Activated CD4-positive, alpha-beta T cell treated with anti-CD3 and anti-CD28 coated beads, Interleukin-2, amount 10 ng/mL, durations not matched to agents 24 days and 14 days (primary cell): ENCODE measurements around the gene PRKAR1B. TPM values are rescaled to one million over a fixed set of nuclear protein-coding genes. Genes with fewer than 3 reads are reported as not detected.
A peak's percentile ranks its signal among the peaks of the same experiment; 100 is the strongest.

Experiments
- DNase-seq: peaks from one replicate; pipeline ENCODE4 v3.0.0; 2022
- H3K27ac Mint-ChIP-seq: one replicate; pipeline ENCODE4 v1.8.0; 2022; ENCODE audit warnings: mild to moderate bottlenecking, mixed read lengths
- H3K27me3 Mint-ChIP-seq: one replicate; pipeline ENCODE4 v1.8.0; 2022; ENCODE audit warnings: mixed read lengths
- H3K36me3 Mint-ChIP-seq: one replicate; pipeline ENCODE4 v1.8.0; 2022; ENCODE audit warnings: low read depth, mild to moderate bottlenecking, mixed read lengths
- H3K4me1 Mint-ChIP-seq: one replicate; pipeline ENCODE4 v1.8.0; 2021; ENCODE audit warnings: mixed read lengths
- H3K4me3 Mint-ChIP-seq: one replicate; pipeline ENCODE4 v1.8.0; 2022; ENCODE audit warnings: mild to moderate bottlenecking, moderate library complexity, mixed read lengths
- H3K9me3 Mint-ChIP-seq: one replicate; pipeline ENCODE4 v1.8.0; 2021; ENCODE audit warnings: mixed read lengths
- intact Hi-C: fragments of 100-400 bp; cut with micrococcal nuclease; formaldehyde crosslinking; loops from one replicate; pipeline ENCODE4 v1.15.1; 2023
- total RNA-seq: library from RNA; stranded (reverse); gene quantifications from 2 replicates; pipeline ENCODE4 v1.2.3, GENCODE V29; 2022

The PRKAR1B gene
- total RNA-seq, 1 donor from 2014 or later = 47.0 TPM

DNA sequence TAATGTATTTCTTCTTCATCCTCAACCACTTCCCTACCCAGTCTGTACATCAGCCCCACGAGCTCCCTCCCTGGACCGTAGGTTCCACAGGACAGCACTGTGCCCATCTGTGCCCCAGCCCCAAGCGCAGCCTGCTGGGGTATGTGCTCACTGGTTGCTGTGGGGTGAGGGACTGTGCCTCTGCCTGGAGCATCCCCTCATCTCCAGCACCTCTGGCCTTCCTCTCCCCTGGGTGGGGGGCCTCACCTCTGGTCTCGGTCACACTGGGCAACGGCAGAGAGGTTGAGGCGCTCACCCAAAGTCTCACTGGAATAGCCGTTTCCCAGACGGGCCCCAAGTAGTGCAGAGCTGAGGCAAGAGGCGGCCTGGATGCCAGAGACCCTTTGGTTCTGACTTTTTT is 1.5 kb upstream of the PRKAR1B start:
- Mint-ChIP-seq H3K36me3 (peaks cover 32% of the 10 kb centered on the region), H3K4me3 (peak overlapping the region; percentile 95), H3K27me3 (no peaks in the 10 kb centered on the region), H3K4me1 (peaks cover 18% of the 10 kb centered on the region), H3K9me3 (peaks cover 3% of the 10 kb centered on the region), H3K27ac (peak overlapping the region; percentile 82)
- DNase-seq = no peak
- intact Hi-C loops = no loop called here

GRCh38 chr7:727806-728460 is 852 bp upstream of the PRKAR1B start:
- peak overlapping the region; percentile 95 for H3K4me3 Mint-ChIP-seq
- H3K4me1 Mint-ChIP-seq = peaks cover 18% of the 10 kb centered on the region
- H3K27me3 Mint-ChIP-seq = no peaks in the 10 kb centered on the region
- intact Hi-C loops = loop anchor here (2.0 kb wide), 2 partner anchors 207 to 579 kb away; no protein-coding TSS in a partner anchor
- peak overlapping the region; percentile 82 for H3K27ac Mint-ChIP-seq
- DNase-seq = no peak
- H3K36me3 Mint-ChIP-seq = peaks cover 39% of the 10 kb centered on the region
- H3K9me3 Mint-ChIP-seq = peaks cover 3% of the 10 kb centered on the region

GRCh38 chr7:726854-727103 is 302 bp downstream of the PRKAR1B start:
- Mint-ChIP-seq H3K36me3 (peaks cover 46% of the 10 kb centered on the region), H3K27me3 (no peaks in the 10 kb centered on the region), H3K27ac (no peak overlapping the region), H3K4me3 (no peak overlapping the region), H3K4me1 (peaks cover 18% of the 10 kb centered on the region), H3K9me3 (peaks cover 5% of the 10 kb centered on the region)
- DNase-seq = no peak
- intact Hi-C loops = loop anchor here (1.0 to 2.0 kb wide), 6 partner anchors 108 to 578 kb away; partner anchors contain the start of gene GET4

DNA sequence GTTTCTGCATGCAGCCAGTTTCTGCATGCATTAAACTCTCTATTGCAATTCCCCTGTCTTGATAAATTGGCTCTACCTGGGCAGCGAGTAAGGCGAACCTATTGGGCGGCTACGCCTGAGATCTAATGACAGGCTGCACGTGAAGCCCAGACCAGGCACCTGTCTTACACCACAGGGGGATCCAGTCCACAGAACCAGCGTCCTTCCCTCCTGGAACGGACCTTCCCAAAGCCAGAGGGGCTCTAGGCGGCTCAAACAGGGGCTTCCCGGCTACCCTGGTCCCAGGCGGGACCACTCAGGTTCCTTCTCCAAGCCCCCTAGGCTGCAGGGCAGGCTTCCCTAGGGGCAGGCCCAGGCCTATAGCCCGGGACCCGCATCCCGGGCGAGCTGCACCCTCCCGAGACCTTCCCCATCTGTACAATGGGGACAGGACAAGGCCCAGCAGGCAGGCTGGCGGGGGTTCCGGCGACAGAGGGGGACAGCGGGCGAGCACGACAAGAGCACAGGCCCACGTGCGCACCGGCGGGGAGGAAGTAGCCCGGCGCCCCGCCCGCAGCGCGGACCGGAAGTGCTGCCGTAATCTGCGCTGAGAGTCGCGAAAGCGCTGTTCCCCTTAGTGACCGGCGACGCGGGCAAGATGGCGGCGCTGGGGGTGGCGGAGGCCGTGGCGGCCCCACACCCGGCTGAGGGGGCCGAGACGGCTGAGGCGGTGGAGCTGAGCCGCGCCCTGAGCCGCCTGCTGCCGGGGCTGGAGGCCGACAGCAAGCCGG is 812 bp downstream of the PRKAR1B start, which contains the start of gene DNAAF5:
DNAAF5 (plus strand) TSS at position 616 of the 770 bp plus-strand sequence; CDS start at position 638, 22 bp downstream.
- Mint-ChIP-seq H3K27ac (peak within 1 kb of the TSS; percentile 96), H3K4me1 (peaks cover 18% of the 10 kb centered on the region), H3K4me3 (peak within 1 kb of the TSS; percentile 95), H3K9me3 (peaks cover 8% of the 10 kb centered on the region), H3K36me3 (peaks cover 49% of the 10 kb centered on the region), H3K27me3 (no peaks in the 10 kb centered on the region)
- intact Hi-C loops = loop anchor here (1.0 to 2.0 kb wide), 6 partner anchors 108 to 577 kb away; partner anchors contain the start of gene GET4
- DNase-seq = peak; percentile 97

DNA sequence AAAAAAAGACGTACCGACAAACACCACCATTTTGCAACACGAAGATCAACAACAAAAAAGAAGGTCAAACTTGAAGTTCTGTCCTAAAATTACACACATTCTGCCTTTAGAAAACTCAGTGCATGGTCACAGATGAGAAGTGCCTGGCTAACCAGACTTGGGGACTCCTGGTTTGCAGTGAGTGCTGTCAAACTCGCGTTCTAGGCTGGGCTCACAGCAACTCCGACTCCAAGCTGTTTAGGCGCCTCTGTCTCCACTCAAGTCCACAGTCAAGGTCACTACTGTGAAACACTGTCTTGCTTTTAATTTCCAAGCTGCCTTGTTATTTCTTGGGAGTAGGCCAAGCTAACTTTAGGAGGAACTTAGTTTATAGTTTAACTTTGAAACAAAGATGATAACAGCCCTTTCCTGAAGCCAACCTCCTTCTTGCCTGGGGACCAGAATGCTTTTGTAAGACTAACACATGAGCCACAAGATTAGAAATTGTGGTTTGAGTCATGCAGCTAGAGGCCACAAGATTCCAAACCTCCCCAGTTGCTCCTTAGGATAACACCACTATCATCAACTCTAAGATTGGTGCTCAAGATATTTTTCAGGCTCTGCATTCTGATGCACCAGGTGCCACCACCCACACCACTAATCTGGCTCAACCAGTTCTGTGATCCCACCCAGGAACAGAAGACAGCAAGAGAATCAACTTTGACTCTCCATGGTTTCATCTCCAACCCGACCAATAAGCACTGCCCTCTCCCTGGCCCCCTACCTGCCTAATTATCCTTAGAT is 1.7 kb downstream of the PRKAR1B start:
- DNase-seq = no peak
- peaks cover 18% of the 10 kb centered on the region for H3K4me1 Mint-ChIP-seq
- peak overlapping the region; percentile 88 for H3K27ac Mint-ChIP-seq
- intact Hi-C loops = loop anchor here (1.0 to 2.0 kb wide), 6 partner anchors 107 to 577 kb away; partner anchors contain the start of gene GET4
- H3K9me3 Mint-ChIP-seq = peaks cover 8% of the 10 kb centered on the region
- H3K4me3 Mint-ChIP-seq = peak overlapping the region; percentile 89
- peaks cover 55% of the 10 kb centered on the region for H3K36me3 Mint-ChIP-seq
- H3K27me3 Mint-ChIP-seq = no peaks in the 10 kb centered on the region

- Mint-ChIP-seq H3K27me3 (no peaks in the 10 kb centered on the region), H3K27ac (no peak overlapping the region), H3K36me3 (peaks cover 53% of the 10 kb centered on the region), H3K4me3 (no peak overlapping the region), H3K9me3 (peaks cover 11% of the 10 kb centered on the region), H3K4me1 (peaks cover 18% of the 10 kb centered on the region)
- no peak for DNase-seq
- intact Hi-C loops = no loop called here
Measured at GRCh38 chr7:724298-724697, 2.8 kb downstream of the PRKAR1B start.

DNA sequence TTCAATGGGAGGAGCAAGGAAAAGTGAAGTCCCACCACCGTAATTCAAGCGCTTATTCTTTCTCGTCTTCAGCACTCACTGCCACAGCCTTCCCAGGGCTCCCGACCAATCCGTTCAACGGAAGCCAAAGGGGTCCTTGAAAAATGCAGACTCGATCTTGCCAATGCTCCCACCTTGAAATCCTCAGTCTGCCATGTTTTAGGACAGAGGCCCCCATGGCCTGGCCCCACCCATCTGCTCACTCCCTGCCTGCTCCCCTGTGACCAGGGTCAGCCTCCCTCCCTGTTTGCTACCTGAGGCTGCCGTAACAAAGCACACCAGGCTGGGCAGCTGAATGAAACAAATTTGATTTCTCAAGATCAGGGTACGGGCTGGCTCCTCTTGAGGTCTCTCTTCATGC is 3.5 kb downstream of the PRKAR1B start:
- Mint-ChIP-seq H3K4me3 (no peak overlapping the region), H3K27ac (no peak overlapping the region), H3K9me3 (peaks cover 11% of the 10 kb centered on the region), H3K4me1 (peaks cover 18% of the 10 kb centered on the region), H3K36me3 (peaks cover 53% of the 10 kb centered on the region), H3K27me3 (no peaks in the 10 kb centered on the region)
- DNase-seq = no peak
- intact Hi-C loops = no loop called here

DNA sequence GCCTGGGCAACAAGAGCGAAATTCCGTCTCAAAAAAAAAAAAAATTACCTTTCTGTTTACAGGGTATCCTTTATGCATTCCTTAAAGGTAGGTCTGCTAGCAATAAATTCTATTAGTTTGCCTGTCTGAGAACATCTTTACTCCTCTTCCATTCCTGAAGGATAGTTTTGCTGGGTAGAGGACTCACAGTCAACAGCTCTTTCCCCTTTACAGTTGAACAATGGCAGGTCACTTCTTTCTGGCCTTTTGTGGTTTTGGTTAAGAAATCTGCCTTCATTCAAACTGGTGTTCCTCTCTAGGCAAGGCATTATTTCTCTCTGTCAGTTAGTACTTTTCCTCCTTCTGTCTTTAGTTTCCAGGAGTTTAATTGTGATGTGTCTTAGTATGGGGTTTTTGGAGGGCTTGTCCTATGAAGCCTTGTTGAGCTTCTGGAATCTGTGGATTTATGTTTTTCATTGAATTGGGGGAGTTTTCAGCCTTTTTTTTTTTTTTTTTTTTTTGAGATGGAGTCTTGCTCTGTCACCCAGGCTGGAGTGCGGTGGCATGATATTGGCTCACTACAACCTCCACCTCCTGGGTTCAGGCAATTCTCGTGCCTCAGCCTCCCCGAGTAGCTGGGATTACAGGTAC is 5.3 kb downstream of the PRKAR1B start:
- Mint-ChIP-seq H3K27me3 (no peaks in the 10 kb centered on the region), H3K9me3 (peaks cover 11% of the 10 kb centered on the region), H3K4me3 (no peak overlapping the region), H3K36me3 (peaks cover 51% of the 10 kb centered on the region), H3K4me1 (peaks cover 10% of the 10 kb centered on the region), H3K27ac (no peak overlapping the region)
- DNase-seq = no peak
- intact Hi-C loops = no loop called here

DNA sequence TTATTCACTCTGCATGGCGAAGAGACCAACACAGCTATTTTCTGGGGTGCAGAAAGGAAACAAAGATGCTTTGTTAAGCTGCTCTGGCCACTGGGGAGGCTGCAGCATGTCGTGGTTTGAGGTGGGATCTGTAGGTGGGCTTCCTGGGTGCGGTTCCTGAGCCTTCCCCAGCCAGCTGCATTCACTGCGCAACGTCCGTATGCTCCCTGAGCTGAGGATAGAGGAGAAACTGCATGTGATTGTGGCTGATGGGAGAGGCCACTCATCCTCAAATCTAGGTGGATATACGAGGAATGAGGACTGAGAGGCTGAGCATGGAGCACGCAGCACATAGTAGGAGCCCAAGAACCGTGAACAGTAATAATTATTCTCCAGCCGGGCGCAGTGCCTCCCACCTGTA is 10.4 kb downstream of the PRKAR1B start:
- no peak overlapping the region for H3K27ac Mint-ChIP-seq
- peaks cover 8% of the 10 kb centered on the region for H3K27me3 Mint-ChIP-seq
- H3K36me3 Mint-ChIP-seq = peaks cover 20% of the 10 kb centered on the region
- no peak overlapping the region for H3K4me3 Mint-ChIP-seq
- no peak for DNase-seq
- H3K4me1 Mint-ChIP-seq = peaks cover 4% of the 10 kb centered on the region
- peaks cover 5% of the 10 kb centered on the region for H3K9me3 Mint-ChIP-seq
- intact Hi-C loops = no loop called here

DNA sequence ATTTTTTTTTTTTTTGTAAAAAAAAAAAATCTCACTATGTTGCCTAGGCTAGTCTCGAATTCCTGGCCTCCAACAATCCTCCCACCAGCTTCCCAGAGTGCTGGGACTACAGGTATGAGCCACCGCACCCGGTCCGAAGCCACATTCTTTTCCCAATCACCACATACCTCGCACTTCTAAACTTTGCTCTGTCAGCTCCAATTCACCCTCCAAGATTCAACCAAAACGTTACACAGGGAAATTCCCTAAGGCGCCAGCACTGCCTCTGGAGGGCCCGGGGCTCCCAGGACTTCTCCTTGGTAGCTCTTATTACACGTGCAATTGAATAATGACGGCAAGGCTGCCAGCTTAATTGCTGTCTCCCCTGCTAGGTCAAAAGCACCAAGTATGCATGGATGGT is 10.9 kb downstream of the PRKAR1B start:
- H3K27me3 Mint-ChIP-seq = peaks cover 8% of the 10 kb centered on the region
- DNase-seq = no peak
- H3K27ac Mint-ChIP-seq = no peak overlapping the region
- intact Hi-C loops = no loop called here
- H3K36me3 Mint-ChIP-seq = peaks cover 19% of the 10 kb centered on the region
- peaks cover 3% of the 10 kb centered on the region for H3K9me3 Mint-ChIP-seq
- H3K4me3 Mint-ChIP-seq = no peak overlapping the region
- peaks cover 4% of the 10 kb centered on the region for H3K4me1 Mint-ChIP-seq

DNA sequence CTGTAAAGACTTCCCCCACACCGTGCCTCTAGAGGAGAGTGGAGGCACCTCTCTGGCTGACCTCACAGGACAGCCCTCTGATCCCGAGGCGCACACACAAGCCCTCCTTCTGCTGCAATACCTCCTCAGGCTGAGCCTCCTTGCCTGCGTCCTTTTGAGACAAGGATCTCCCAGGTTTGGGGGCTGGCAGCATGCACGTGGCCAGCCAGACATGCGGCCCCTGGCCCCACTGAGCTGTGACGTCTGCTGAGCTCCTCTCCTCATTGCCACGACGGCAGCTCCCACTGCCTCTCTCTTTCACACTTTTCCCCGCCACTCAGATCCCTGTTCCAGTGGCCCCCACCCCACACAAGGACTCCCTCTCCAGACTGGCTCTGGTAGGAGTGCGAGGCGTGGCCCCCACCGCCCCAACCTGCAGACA is 12.8 kb downstream of the PRKAR1B start:
- peaks cover 4% of the 10 kb centered on the region for H3K4me1 Mint-ChIP-seq
- no peak for DNase-seq
- no peak overlapping the region for H3K4me3 Mint-ChIP-seq
- peaks cover 13% of the 10 kb centered on the region for H3K36me3 Mint-ChIP-seq
- no peaks in the 10 kb centered on the region for H3K9me3 Mint-ChIP-seq
- H3K27me3 Mint-ChIP-seq = peaks cover 8% of the 10 kb centered on the region
- H3K27ac Mint-ChIP-seq = no peak overlapping the region
- intact Hi-C loops = no loop called here

GRCh38 chr7:713488-714230 is 13.4 kb downstream of the PRKAR1B start:
- H3K4me3 Mint-ChIP-seq = peak overlapping the region; percentile 46
- H3K9me3 Mint-ChIP-seq = no peaks in the 10 kb centered on the region
- H3K27ac Mint-ChIP-seq = peak overlapping the region; percentile 68
- H3K4me1 Mint-ChIP-seq = peaks cover 4% of the 10 kb centered on the region
- DNase-seq = no peak
- peaks cover 13% of the 10 kb centered on the region for H3K36me3 Mint-ChIP-seq
- peaks cover 8% of the 10 kb centered on the region for H3K27me3 Mint-ChIP-seq
- intact Hi-C loops = no loop called here

- H3K4me3 Mint-ChIP-seq = peak overlapping the region; percentile 51
- peaks cover 8% of the 10 kb centered on the region for H3K27me3 Mint-ChIP-seq
- no peak for DNase-seq
- no peaks in the 10 kb centered on the region for H3K9me3 Mint-ChIP-seq
- H3K27ac Mint-ChIP-seq = peak overlapping the region; percentile 68
- intact Hi-C loops = no loop called here
- peaks cover 4% of the 10 kb centered on the region for H3K4me1 Mint-ChIP-seq
- H3K36me3 Mint-ChIP-seq = peaks cover 13% of the 10 kb centered on the region
Measured at GRCh38 chr7:713139-713457, 14.0 kb downstream of the PRKAR1B start.
